Fibroblast of lung (primary cell): ENCODE results near the gene SSX2. TPM values are rescaled to one million over a fixed set of nuclear protein-coding genes. Genes with fewer than 3 reads are reported as not detected.
"Not testable (repeated sequence)": the region's sequence is repeated elsewhere in the genome, so short reads cannot be mapped to it uniquely, and the experiment has no call there.

Experiments
- DNase-seq, 2 donors: peaks; one replicate each; pipeline versions ENCODE4 v3.0.0 to v3.0.0-alpha.2; 2010; ENCODE audit warnings: low read depth in 2 of 2
- H2AFZ ChIP-seq: 2 replicates; pipeline ENCODE4 v1.5.1; 2012; ENCODE audit warnings: low read length, control low read depth, inconsistent platforms
- H3K27ac ChIP-seq: 2 replicates; pipeline ENCODE4 v1.5.1; 2011; ENCODE audit warnings: low read length, control low read depth; ENCODE audit not compliant: insufficient read depth
- H3K27me3 ChIP-seq: 2 replicates; pipeline ENCODE4 v1.5.1; 2011; ENCODE audit warnings: mild to moderate bottlenecking, low read length; ENCODE audit not compliant: control insufficient read depth, insufficient read depth
- H3K36me3 ChIP-seq: 2 replicates; pipeline ENCODE4 v1.5.1; 2011; ENCODE audit warnings: low read length; ENCODE audit not compliant: control insufficient read depth, insufficient read depth
- H3K4me1 ChIP-seq: 2 replicates; pipeline ENCODE4 v1.5.1; 2011; ENCODE audit warnings: low read length; ENCODE audit not compliant: control insufficient read depth, insufficient read depth; ENCODE audit errors: extremely low read depth
- H3K4me2 ChIP-seq: 2 replicates; pipeline ENCODE4 v1.5.1; 2011; ENCODE audit warnings: low read length, control low read depth; ENCODE audit not compliant: insufficient read depth; ENCODE audit errors: extremely low read depth
- H3K4me3 ChIP-seq, 4 experiments: fragments of 200-600 bp in 1 of 4; sonication (generic) in 1 of 4; replicated peaks in 1 of 4; 2 replicates each; pipeline ENCODE4 v1.5.1; 2011 to 2016; ENCODE audit warnings: low read length in 4 of 4, low read depth in 3 of 4, mild to moderate bottlenecking in 3 of 4, control low read depth in 2 of 4, inconsistent platforms in 1 of 4, mixed read lengths in 1 of 4; ENCODE audit not compliant: insufficient read depth in 1 of 4; ENCODE audit errors: control extremely low read depth in 1 of 4
- H3K79me2 ChIP-seq: 2 replicates; pipeline ENCODE4 v1.5.1; 2012; ENCODE audit warnings: mild to moderate bottlenecking, low read length, inconsistent platforms; ENCODE audit not compliant: control insufficient read depth, insufficient read depth
- H3K9ac ChIP-seq: 2 replicates; pipeline ENCODE4 v1.5.1; 2011; ENCODE audit warnings: mild to moderate bottlenecking, low read length, control low read depth; ENCODE audit not compliant: insufficient read depth
- H3K9me3 ChIP-seq: 2 replicates; pipeline ENCODE4 v1.5.1; 2012; ENCODE audit warnings: low read depth, low read length; ENCODE audit not compliant: control insufficient read depth, insufficient read depth
- H4K20me1 ChIP-seq: 2 replicates; pipeline ENCODE4 v1.5.1; 2011; ENCODE audit warnings: low read length; ENCODE audit not compliant: control insufficient read depth, insufficient read depth; ENCODE audit errors: extremely low read depth
- polyA plus RNA-seq, 2 donors: library from polyadenylated mRNA; depleted of rRNA in 1 of 2; stranded (reverse) in 1 of 2; unstranded in 1 of 2; fragments of >200 nt; gene quantifications; 2 replicates each; pipeline ENCODE4 v1.2.1, GENCODE V29; 2011 to 2012; ENCODE audit warnings: missing spikeins in 1 of 2
- total RNA-seq: library from RNA; depleted of rRNA; stranded (reverse); fragments of >200 nt; gene quantifications from 2 replicates; pipeline ENCODE4 v1.2.1, GENCODE V29; 2014

The SSX2 gene
- total and polyA plus RNA-seq, 2 donors (not counting 1 experiment from before 2014, with no cell fraction given): not detected

DNA sequence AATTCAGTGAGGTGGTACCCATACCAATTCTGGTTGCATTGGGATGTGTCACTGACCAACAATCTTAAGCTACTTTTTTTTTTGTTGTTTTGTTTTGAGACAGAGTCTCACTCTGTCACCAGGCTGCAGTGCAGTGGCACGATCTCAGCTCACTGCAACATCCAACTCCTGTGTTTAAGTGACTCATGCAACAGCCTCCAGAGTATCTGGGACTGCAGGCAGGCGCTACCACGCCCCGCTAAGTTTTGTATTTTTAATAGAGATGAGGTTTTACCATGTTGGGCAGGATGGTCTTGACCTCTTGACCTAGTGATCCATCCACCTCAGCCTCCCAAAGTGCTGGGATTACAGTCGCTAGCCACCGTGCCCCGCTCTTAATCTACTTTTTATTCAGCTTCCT, 58.0 kb downstream of the SSX2 start:
- H3K79me2 ChIP-seq, H3K9me3 ChIP-seq, H3K9ac ChIP-seq, H3K27ac ChIP-seq, H3K4me1 ChIP-seq, H3K27me3 ChIP-seq, DNase-seq, H3K4me2 ChIP-seq, H3K4me3 ChIP-seq, H4K20me1 ChIP-seq, H3K36me3 ChIP-seq, H2AFZ ChIP-seq: not testable (repeated sequence)

Other genes starting within 250 kb of the SSX2 start
- not detected in 2 replicates for gene XAGE1A, start 211.4 kb downstream of the SSX2 start, total RNA-seq
- gene XAGE1A, start 211.4 kb downstream of the SSX2 start, polyA plus RNA-seq: not detected in 2 replicates
- gene XAGE1B, start 190.1 kb downstream of the SSX2 start, total RNA-seq: not detected in 2 replicates
- not detected in 2 replicates for gene XAGE1B, start 190.1 kb downstream of the SSX2 start, polyA plus RNA-seq
- not detected in 2 replicates for gene SSX7, start 52.3 kb downstream of the SSX2 start, total RNA-seq
- gene SSX7, start 52.3 kb downstream of the SSX2 start, polyA plus RNA-seq: not detected in 2 replicates
- gene SSX2B, start 44.1 kb upstream of the SSX2 start, total RNA-seq: not detected in 2 replicates
- not detected in 2 replicates for gene SSX2B, start 44.1 kb upstream of the SSX2 start, polyA plus RNA-seq
- gene SPANXN5, start 90.2 kb upstream of the SSX2 start, total RNA-seq: not detected in 2 replicates
- not detected in 2 replicates for gene SPANXN5, start 90.2 kb upstream of the SSX2 start, polyA plus RNA-seq
- gene XAGE5, start 104.1 kb upstream of the SSX2 start, total RNA-seq: not detected in 2 replicates
- gene XAGE5, start 104.1 kb upstream of the SSX2 start, polyA plus RNA-seq: not detected in 2 replicates
- gene XAGE3, start 160.9 kb upstream of the SSX2 start, total RNA-seq: not detected in 2 replicates
- gene XAGE3, start 160.9 kb upstream of the SSX2 start, polyA plus RNA-seq: not detected in 2 replicates
- gene FAM156B, start 190.2 kb upstream of the SSX2 start, total RNA-seq: 6.2 and 12.6 TPM in 2 replicates
- gene FAM156B, start 190.2 kb upstream of the SSX2 start, polyA plus RNA-seq: 11.0 and 11.4 TPM in 2 replicates